HG03103 (cell line): ENCODE measurements around the gene KRTAP9-4.
"Not testable (repeated sequence)": the region's sequence is repeated elsewhere in the genome, so short reads cannot be mapped to it uniquely, and the experiment has no call there.

ENCODE experiments used
- ATAC-seq: cut with Tn5 transposase; IDR thresholded peaks from one replicate; pipeline ENCODE4 v1.9.1; 2021; ENCODE audit warnings: low read depth; ENCODE audit not compliant: unreplicated experiment

The KRTAP9-4 gene

DNA sequence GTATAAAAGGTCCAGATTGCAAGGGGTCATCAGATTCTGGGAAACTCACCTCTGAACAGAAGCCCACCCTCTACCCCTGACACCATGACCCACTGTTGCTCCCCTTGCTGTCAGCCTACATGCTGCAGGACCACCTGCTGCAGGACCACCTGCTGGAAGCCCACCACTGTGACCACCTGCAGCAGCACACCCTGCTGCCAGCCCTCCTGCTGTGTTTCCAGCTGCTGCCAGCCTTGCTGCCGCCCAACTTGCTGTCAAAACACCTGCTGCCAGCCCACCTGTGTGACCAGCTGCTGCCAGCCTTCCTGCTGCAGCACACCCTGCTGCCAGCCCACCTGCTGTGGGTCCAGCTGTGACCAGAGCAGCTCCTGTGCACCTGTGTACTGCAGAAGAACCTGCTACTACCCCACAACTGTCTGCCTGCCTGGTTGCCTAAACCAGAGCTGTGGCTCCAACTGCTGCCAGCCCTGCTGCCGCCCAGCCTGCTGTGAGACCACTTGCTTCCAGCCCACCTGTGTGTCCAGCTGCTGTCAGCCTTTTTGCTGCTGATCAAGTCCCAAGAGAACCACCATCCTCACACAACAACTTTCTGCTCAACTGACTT is at the start of gene KRTAP9-4:
KRTAP9-4 (plus strand) TSS at position 51 of the 604 bp plus-strand sequence; CDS start at position 85, 34 bp downstream.
- ATAC-seq: not testable (repeated sequence)

DNA sequence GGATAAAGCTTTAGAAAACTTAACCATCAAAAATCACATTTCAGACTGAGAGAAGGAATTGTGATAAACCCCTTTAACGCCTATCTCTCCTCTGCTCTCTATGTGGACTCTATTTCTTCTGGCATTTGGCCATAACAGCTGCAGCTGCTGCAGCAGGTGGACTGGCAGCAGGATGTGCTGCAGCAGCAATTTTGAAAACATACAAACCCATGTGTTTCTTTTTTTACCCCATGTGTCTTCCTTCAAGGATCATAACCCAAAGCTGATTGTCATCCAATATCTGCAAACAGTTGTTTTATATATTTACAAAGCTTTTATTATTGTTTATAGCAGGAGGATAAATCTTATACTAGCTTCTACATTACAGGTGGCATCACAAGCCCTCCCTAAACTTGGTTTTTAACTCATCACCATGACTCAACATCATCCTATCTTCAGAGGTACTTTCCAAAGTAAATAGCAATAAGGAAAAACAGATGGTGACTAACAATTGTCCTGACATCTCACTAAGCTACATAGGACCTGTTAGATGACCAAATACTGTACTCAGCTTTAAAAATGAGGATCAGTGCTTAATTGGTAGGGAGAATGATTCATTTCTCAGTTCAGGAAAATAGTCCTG is 37.5 kb upstream of the KRTAP9-4 start:
- ATAC-seq: no peak

DNA sequence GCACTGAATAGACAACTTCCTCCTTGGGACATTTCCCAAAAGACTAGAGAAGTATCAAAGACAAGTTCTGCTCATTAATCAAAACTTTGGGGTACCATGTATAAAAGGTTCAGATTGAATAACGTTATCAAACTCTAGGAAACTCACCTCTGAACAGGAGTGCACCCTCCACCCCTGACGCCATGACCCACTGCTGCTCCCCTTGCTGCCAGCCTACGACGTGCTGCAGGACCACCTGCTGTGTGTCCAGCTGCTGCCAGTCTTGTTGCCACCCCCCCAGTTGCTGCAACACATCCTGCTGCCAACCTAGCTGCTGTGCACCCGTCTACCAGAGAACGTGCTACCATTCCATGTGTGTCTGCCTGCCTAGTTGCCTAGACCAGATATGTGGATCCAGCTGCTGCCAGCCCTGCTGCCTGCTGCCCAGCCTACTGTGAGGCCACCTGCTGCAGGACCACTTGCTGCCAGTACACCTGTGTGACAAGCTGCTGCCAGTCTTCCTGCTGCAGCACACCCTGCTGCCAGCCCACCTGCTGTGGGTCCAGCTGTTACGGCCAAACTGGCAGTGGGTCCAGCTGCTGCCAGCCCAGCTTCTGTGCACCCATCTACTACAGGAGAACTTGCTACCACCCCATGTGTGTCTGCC is 36.8 kb upstream of the KRTAP9-4 start:
- no peak for ATAC-seq

- no peak for ATAC-seq
Measured at GRCh38 chr17:41215681-41216080, 33.8 kb upstream of the KRTAP9-4 start.

DNA sequence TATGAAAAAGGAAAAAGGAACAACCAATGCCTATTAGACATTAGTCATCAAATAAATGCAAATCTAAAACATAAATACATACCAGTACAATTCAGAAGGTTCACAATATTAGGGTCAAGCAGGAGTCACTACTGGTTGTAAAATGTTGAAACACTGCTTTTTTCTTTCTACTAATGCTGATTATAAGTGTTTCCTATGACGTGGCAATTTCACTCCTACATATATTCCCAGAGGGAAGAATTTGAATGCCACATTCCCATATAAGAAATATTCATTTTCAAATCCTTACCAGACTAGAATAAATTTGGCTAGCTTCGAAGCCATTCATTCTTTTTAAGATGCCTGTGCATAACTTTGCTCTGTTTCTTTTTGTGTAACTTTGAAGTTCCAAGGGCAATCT is 25.7 kb upstream of the KRTAP9-4 start:
- no peak for ATAC-seq

- no peak for ATAC-seq
Measured at GRCh38 chr17:41226051-41226450, 23.4 kb upstream of the KRTAP9-4 start.

- ATAC-seq: not testable (repeated sequence)
Measured at GRCh38 chr17:41226598-41227095, 22.8 kb upstream of the KRTAP9-4 start, which contains the start of gene KRTAP9-2. KRTAP9-2 (plus strand) TSS chr17:41226648; CDS start chr17:41226655, 7 bp downstream.

- no peak for ATAC-seq
Measured at GRCh38 chr17:41230094-41230493, 19.4 kb upstream of the KRTAP9-4 start.

- no peak for ATAC-seq
Measured at GRCh38 chr17:41231731-41232130, 17.8 kb upstream of the KRTAP9-4 start.

- ATAC-seq: not testable (repeated sequence)
Measured at GRCh38 chr17:41232399-41233105, 16.9 kb upstream of the KRTAP9-4 start, which contains the start of gene KRTAP9-3. KRTAP9-3 (plus strand) TSS chr17:41232449; CDS start chr17:41232502, 53 bp downstream.

DNA sequence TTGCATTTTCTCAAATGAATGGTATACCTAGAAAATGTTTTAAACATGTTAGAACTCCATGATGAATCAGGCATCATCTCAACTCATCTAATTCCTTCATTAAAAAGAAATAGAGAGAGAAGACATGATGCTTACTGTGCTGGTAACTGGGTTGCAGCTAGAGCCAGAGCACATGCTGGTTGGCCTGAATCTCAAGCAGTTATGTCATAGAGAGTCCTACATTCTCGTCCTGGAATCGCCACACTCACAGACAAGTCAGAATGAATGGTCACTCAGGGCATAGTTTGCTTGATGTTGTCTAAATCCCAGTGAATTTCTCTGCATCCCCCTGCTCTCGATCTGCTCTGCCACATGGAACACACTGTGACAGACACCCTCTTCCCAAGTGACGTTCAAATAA is 12.4 kb upstream of the KRTAP9-4 start:
- ATAC-seq: not testable (repeated sequence)

DNA sequence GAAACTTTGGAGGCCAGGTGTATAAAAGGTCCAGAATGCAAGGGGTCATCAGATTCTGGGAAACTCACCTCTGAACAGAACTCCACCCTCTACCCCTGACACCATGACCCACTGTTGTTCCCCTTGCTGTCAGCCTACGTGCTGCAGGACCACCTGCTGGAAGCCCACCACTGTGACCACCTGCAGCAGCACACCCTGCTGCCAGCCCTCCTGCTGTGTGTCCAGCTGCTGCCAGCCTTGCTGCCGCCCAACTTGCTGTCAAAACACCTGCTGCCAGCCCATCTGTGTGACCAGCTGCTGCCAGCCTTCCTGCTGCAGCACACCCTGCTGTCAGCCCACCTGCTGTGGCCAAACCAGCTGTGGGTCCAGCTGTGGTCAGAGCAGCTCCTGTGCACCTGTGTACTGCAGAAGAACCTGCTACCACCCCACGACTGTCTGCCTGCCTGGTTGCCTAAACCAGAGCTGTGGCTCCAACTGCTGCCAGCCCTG is 11.5 kb upstream of the KRTAP9-4 start, which contains the start of gene KRTAP9-8:
KRTAP9-8 (plus strand) TSS at position 51 of the 489 bp plus-strand sequence; CDS start at position 104, 53 bp downstream.
- ATAC-seq: not testable (repeated sequence)

GRCh38 chr17:41246995-41247787 is 2.3 kb upstream of the KRTAP9-4 start:
- ATAC-seq: not testable (repeated sequence)

- ATAC-seq: no peak
Measured at GRCh38 chr17:41251261-41251660, 1.8 kb downstream of the KRTAP9-4 start.

DNA sequence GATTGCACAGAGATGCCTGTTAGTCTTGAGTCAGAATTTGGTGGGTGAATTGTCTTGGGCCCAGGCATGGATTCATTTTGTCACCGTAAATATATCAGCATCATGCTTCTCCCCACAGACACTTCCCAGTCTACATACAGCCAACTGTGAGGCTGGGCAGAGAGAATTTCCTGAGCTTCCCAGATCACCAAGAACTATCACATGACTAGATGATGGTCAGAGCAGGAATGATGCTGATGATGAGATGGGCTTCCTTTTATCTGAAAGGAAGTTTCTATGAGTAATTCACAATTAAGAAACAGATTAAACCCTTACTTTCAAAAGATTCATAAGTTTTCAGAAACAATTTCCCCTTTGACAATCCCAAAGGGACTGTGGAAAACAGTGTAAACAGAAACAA is 5.4 kb downstream of the KRTAP9-4 start:
- ATAC-seq: no peak

DNA sequence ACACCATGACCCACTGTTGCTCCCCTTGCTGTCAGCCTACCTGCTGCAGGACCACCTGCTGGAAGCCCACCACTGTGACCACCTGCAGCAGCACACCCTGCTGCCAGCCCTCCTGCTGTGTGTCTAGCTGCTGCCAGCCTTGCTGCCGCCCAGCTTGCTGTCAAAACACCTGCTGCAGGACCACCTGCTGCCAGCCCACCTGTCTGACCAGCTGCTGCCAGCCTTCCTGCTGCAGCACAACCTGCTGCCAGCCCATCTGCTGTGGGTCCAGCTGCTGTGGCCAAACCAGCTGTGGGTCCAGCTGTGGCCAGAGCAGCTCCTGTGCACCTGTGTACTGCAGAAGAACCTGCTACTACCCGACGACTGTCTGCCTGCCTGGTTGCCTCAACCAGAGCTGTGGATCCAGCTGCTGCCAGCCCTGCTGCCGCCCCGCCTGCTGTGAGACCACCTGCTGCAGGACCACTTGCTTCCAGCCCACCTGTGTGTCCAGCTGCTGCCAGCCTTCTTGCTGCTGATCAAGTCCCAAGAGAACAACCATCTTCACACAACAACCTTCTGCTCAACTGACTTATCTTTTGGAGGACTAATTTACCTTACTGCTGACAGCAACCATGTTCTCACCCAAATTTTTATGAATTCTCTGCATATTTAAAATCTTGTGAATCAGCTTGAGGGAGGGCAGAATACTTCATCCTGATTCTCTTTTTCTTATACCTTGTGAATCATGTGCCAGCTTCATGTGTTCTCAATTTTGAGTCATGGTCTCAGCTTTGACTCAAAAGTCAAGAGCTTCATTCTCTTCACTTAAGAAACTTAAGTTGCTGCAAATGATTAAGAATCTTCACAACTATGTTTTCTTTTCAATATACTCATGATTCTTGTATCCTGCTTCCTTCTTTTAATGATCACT is 6.1 kb downstream of the KRTAP9-4 start, which contains the start of gene KRTAP9-9:
KRTAP9-9 (plus strand) TSS at position 4 of the 910 bp plus-strand sequence.
- not testable (repeated sequence) for ATAC-seq

GRCh38 chr17:41256291-41256685 is 6.8 kb downstream of the KRTAP9-4 start:
- no peak for ATAC-seq

DNA sequence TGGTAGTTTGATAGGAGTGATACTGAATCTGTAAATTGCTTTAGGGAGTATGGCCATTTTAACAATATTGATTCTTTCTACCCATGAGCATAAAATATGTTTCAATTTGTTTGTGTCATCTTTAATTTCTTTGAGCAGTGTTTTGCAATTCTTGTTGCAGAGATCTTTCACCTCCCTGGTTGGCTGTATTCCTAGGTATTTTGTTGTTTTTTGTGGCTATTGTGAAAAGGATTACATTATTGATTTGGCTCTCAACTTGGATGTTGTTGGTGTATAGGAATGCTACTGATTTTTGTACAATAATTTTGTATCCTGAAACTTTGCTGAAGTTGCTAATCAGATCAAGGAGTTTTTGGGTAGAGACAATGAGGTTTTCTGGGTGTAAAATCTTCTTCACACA is 8.9 kb downstream of the KRTAP9-4 start:
- no peak for ATAC-seq

DNA sequence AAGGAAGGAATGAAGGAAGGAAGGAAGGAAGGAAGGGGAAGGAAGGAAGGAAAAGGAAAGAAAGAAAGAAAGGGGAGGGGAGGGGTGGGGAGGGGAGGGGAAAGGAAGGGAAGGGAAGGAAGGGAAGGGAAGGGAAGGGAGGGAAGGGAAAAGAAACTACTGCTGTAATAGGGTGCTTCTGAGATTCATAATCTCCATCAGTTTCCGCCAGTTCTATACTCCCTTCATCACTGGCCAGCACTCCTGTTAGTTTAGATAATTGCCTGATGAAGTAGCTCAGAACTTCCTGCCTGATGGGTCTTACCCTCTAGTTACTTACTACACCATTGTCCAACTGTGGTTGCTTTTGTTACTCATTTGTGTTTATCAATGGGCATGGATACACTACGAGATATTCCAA is 13.7 kb downstream of the KRTAP9-4 start:
- no peak for ATAC-seq
